ENCODE results near the gene PURA. TPM values are rescaled to one million over a fixed set of nuclear protein-coding genes. Genes with fewer than 3 reads are reported as not detected.

Gene PURA
- total and polyA plus RNA-seq, 4 experiments from 2014 or later: 2.5 to 36.2 (median 18.0) TPM

DNA sequence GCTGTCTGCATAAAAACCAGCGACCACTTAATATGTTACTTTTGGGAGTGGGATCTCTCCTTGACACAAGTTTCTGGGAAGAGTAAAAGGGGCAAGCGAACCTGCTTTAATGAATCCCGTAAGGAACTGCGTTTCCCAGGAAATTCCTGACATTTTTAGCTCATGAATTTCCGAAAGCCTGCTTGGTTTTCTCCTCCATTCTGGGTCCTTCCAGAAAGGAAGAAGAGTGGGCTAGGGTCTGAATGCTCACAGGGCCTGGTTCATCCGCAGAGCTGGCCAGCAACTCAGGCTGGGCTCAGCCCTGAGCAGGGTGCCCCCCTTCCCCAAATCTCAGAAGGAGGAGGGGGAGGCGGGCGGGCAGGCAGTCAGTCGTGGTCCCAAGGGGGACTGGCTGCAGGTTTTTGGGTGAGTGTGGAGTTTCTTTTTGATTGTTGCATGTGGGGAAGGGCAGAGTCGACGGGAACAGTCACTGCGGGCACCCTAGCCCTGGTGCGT lies 1.2 kb upstream of the PURA start:
- CTCF ChIA-PET (ENCODE audit: partially characterized antibody): interaction anchor here (0.9 to 12.7 kb wide), 4 partner anchors 8 to 39 kb away, joined by 3 to 148 read pairs (median 5); no protein-coding TSS in a partner anchor
- DNase-seq: no peak
- Mint-ChIP-seq H3K27ac (peak overlapping the region; percentile 42 to 98 (median 85)), H3K27me3 (no peaks in the 10 kb centered on the region), H3K4me3 (peak overlapping the region; percentile 71 to 100 (median 93)), H3K9me3 (no peaks in the 10 kb centered on the region), H3K36me3 (peaks cover 0 to 13% of the 10 kb centered on the region in 2 donors), H3K4me1 (peaks cover 33 to 80% (median 62%) of the 10 kb centered on the region in 4 donors)
- Histone ChIP-seq H3K27me3 (ENCODE audit: insufficient read depth, low read length) (no peaks in the 10 kb centered on the region), H3K4me1 (ENCODE audit: insufficient read depth, low read length) (peaks cover 74% of the 10 kb centered on the region), H3K36me3 (ENCODE audit: insufficient read depth, low read length) (no peaks in the 10 kb centered on the region), H3K4me3 (ENCODE audit: low read length in 2 of 2) (peak overlapping the region in 1 of 2 donors; percentile 76), H3K27ac (ENCODE audit: low read depth, low read length) (peak overlapping the region; percentile 80), H3K9me3 (ENCODE audit: control insufficient read depth in 1 of 2, low read length in 2 of 2) (no peaks in the 10 kb centered on the region)
- intact Hi-C loops (cut with micrococcal nuclease): loop anchor here (5.0 to 10.0 kb wide), 3 partner anchors 450 to 1778 kb away; partner anchors contain the start of genes APBB3, CDC25C, FAM53C and SIL1
- POLR2A ChIA-PET (ENCODE audit: partially characterized antibody): interaction anchor here (0.6 to 2.7 kb wide), 8 partner anchors 10 to 598 kb away, joined by 3 to 18 read pairs (median 4); partner anchors contain the start of genes IK and NDUFA2

DNA sequence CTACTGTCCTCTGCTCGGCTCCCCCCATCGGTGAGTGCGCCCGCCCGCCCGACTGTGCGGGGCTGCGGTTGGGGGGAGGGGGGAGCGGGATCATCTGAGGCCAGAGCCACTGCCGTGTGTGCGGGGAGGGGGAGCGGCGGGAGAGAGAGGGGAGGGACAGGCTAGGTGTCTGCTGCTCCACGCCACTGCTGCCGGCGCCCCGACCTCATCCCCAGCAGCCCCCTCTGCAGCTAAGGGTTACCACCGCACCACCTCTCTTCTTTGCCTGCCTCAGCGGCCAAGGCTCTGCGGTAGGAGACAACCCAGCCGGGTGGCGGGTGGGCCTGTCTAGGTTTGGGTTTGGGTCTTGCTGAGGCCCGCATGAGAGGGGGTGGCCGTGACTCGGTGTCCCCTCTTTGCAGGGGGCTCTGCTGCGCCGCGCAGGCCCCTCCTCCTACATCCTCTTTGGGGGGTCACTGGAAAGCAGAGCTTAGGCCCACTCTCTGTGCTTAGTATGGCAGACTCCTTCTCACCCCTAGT lies 670 bp upstream of the PURA start:
- no peaks in the 10 kb centered on the region for H3K9me3 ChIP-seq (ENCODE audit: control insufficient read depth in 1 of 2, low read length in 2 of 2)
- peak in 2 of 5 donors; percentile 6 to 65 for DNase-seq
- no peaks in the 10 kb centered on the region for H3K27me3 ChIP-seq (ENCODE audit: insufficient read depth, low read length)
- Mint-ChIP-seq H3K4me3 (peak overlapping the region; percentile 90 to 100 (median 96)), H3K9me3 (no peaks in the 10 kb centered on the region), H3K27ac (peak overlapping the region; percentile 84 to 98 (median 97)), H3K36me3 (peaks cover 0 to 9% of the 10 kb centered on the region in 2 donors), H3K4me1 (peaks cover 38 to 80% (median 66%) of the 10 kb centered on the region in 4 donors), H3K27me3 (no peaks in the 10 kb centered on the region)
- intact Hi-C loops (cut with micrococcal nuclease): loop anchor here (5.0 to 10.0 kb wide), 3 partner anchors 449 to 1778 kb away; partner anchors contain the start of genes APBB3, CDC25C, FAM53C and SIL1
- ChIA-PET CTCF (ENCODE audit: partially characterized antibody) (interaction anchor here (1.3 to 12.7 kb wide), 3 partner anchors 11 to 39 kb away, joined by 3 to 148 read pairs (median 6); no protein-coding TSS in a partner anchor), POLR2A (ENCODE audit: partially characterized antibody) (interaction anchor here (0.6 to 2.7 kb wide), 9 partner anchors 9 to 598 kb away, joined by 3 to 18 read pairs (median 4); partner anchors contain the start of genes ANKHD1, IK and NDUFA2)
- peaks cover 79% of the 10 kb centered on the region for H3K4me1 ChIP-seq (ENCODE audit: insufficient read depth, low read length)
- no peaks in the 10 kb centered on the region for H3K36me3 ChIP-seq (ENCODE audit: insufficient read depth, low read length)
- H3K4me3 ChIP-seq (ENCODE audit: low read length in 2 of 2): peak overlapping the region; percentile 59 to 76
- H3K27ac ChIP-seq (ENCODE audit: low read depth, low read length): peak overlapping the region; percentile 80

DNA sequence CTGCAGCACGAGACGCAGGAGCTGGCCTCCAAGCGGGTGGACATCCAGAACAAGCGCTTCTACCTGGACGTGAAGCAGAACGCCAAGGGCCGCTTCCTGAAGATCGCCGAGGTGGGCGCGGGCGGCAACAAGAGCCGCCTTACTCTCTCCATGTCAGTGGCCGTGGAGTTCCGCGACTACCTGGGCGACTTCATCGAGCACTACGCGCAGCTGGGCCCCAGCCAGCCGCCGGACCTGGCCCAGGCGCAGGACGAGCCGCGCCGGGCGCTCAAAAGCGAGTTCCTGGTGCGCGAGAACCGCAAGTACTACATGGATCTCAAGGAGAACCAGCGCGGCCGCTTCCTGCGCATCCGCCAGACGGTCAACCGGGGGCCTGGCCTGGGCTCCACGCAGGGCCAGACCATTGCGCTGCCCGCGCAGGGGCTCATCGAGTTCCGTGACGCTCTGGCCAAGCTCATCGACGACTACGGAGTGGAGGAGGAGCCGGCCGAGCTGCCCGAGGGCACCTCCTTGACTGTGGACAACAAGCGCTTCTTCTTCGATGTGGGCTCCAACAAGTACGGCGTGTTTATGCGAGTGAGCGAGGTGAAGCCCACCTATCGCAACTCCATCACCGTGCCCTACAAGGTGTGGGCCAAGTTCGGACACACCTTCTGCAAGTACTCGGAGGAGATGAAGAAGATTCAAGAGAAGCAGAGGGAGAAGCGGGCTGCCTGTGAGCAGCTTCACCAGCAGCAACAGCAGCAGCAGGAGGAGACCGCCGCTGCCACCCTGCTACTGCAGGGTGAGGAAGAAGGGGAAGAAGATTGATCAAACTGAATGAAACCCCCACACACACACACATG lies 654 bp downstream of the PURA start:
- DNase-seq: peak; percentile 39 to 56 (median 44)
- Mint-ChIP-seq H3K36me3 (peaks cover 0 to 6% of the 10 kb centered on the region in 2 donors), H3K27me3 (no peaks in the 10 kb centered on the region), H3K4me1 (peaks cover 40 to 73% (median 61%) of the 10 kb centered on the region in 4 donors), H3K9me3 (no peaks in the 10 kb centered on the region), H3K27ac (peak overlapping the region; percentile 85 to 98 (median 94)), H3K4me3 (peak overlapping the region; percentile 94 to 100 (median 96))
- H3K4me3 ChIP-seq (ENCODE audit: low read length in 2 of 2): peak overlapping the region; percentile 76 to 88
- intact Hi-C loops (cut with micrococcal nuclease): loop anchor here (1.0 to 10.0 kb wide), 8 partner anchors 7 to 1780 kb away; partner anchors contain the start of genes ANKHD1, APBB3, CDC25C and CYSTM1
- H3K27ac ChIP-seq (ENCODE audit: low read depth, low read length): peak overlapping the region; percentile 70
- H3K36me3 ChIP-seq (ENCODE audit: insufficient read depth, low read length): no peaks in the 10 kb centered on the region
- CTCF ChIA-PET (ENCODE audit: partially characterized antibody): interaction anchor here (1.1 to 12.7 kb wide), 7 partner anchors 9 to 41 kb away, joined by 4 to 148 read pairs (median 6); no protein-coding TSS in a partner anchor
- H3K27me3 ChIP-seq (ENCODE audit: insufficient read depth, low read length): no peaks in the 10 kb centered on the region
- no peaks in the 10 kb centered on the region for H3K9me3 ChIP-seq (ENCODE audit: control insufficient read depth in 1 of 2, low read length in 2 of 2)
- peaks cover 71% of the 10 kb centered on the region for H3K4me1 ChIP-seq (ENCODE audit: insufficient read depth, low read length)
- POLR2A ChIA-PET (ENCODE audit: partially characterized antibody): interaction anchor here (0.5 to 4.0 kb wide), 13 partner anchors 8 to 1571 kb away, joined by 3 to 33 read pairs (median 4); partner anchors contain the start of genes IK, MATR3, NDUFA2 and PFDN1

DNA sequence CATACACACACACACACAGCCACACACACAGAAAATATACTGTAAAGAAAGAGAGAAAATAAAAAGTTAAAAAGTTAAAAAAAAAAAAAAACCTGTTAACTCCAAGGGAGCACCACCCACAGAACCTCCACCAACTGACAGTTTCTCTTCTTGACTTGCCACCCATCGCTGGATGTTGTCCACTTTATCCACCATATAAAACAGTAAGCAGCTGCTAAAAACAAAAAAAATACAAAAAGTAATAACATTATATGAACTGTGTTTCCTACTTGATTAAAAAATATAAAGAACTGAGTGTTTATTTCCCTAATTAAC lies 1.2 kb downstream of the PURA start:
- H3K9me3 ChIP-seq (ENCODE audit: control insufficient read depth in 1 of 2, low read length in 2 of 2): no peaks in the 10 kb centered on the region
- H3K27me3 ChIP-seq (ENCODE audit: insufficient read depth, low read length): no peaks in the 10 kb centered on the region
- DNase-seq: no peak
- peak overlapping the region; percentile 94 to 100 (median 96) for H3K4me3 Mint-ChIP-seq
- peaks cover 0 to 6% of the 10 kb centered on the region in 2 donors for H3K36me3 Mint-ChIP-seq
- peaks cover 65% of the 10 kb centered on the region for H3K4me1 ChIP-seq (ENCODE audit: insufficient read depth, low read length)
- H3K4me3 ChIP-seq (ENCODE audit: low read length in 2 of 2): peak overlapping the region in 1 of 2 donors; percentile 76
- peak overlapping the region; percentile 70 for H3K27ac ChIP-seq (ENCODE audit: low read depth, low read length)
- intact Hi-C loops (cut with micrococcal nuclease): loop anchor here (1.0 to 10.0 kb wide), 4 partner anchors 8 to 1780 kb away; partner anchors contain the start of genes CDC25C, FAM53C, PAIP2 and SIL1
- H3K27ac Mint-ChIP-seq: peak overlapping the region; percentile 85 to 98 (median 94)
- peaks cover 38 to 72% (median 62%) of the 10 kb centered on the region in 4 donors for H3K4me1 Mint-ChIP-seq
- ChIA-PET POLR2A (ENCODE audit: partially characterized antibody) (interaction anchor here (0.6 to 4.0 kb wide), 10 partner anchors 8 to 1325 kb away, joined by 3 to 33 read pairs (median 6); partner anchors contain the start of genes MATR3 and PFDN1), CTCF (ENCODE audit: partially characterized antibody) (interaction anchor here (0.6 to 12.7 kb wide), 8 partner anchors 10 to 797 kb away, joined by 3 to 148 read pairs (median 4); no protein-coding TSS in a partner anchor)
- H3K36me3 ChIP-seq (ENCODE audit: insufficient read depth, low read length): no peaks in the 10 kb centered on the region
- no peaks in the 10 kb centered on the region for H3K27me3 Mint-ChIP-seq
- H3K9me3 Mint-ChIP-seq: no peaks in the 10 kb centered on the region

DNA sequence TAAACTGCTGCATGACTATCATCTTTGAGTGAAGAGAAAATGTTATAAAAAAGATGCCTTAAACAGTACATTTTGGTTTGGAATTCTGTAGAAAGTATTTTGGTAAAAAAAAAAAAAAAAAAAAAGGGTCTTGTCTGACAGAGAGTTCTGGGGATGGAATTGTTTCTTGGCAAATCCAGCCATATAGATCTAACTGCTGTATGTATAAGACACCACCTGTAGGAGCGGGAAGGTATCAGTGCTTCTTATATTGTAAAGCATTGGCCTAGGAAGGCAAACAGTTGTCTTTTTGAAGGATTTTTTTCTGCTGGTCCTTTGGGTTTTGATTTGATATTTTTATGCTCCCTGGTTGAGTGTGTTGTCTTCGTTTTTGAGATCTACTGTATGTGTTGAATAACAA lies 2.8 kb downstream of the PURA start:
- Histone ChIP-seq H3K4me3 (ENCODE audit: low read length in 2 of 2) (no peak overlapping the region), H3K27me3 (ENCODE audit: insufficient read depth, low read length) (no peaks in the 10 kb centered on the region), H3K27ac (ENCODE audit: low read depth, low read length) (no peak overlapping the region), H3K36me3 (ENCODE audit: insufficient read depth, low read length) (no peaks in the 10 kb centered on the region), H3K4me1 (ENCODE audit: insufficient read depth, low read length) (peaks cover 55% of the 10 kb centered on the region), H3K9me3 (ENCODE audit: control insufficient read depth in 1 of 2, low read length in 2 of 2) (no peaks in the 10 kb centered on the region)
- POLR2A ChIA-PET (ENCODE audit: partially characterized antibody): interaction anchor here (0.5 to 4.0 kb wide), 2 partner anchors 10 to 807 kb away, joined by 3 to 33 read pairs; no protein-coding TSS in a partner anchor
- no peaks in the 10 kb centered on the region for H3K9me3 Mint-ChIP-seq
- intact Hi-C loops (cut with micrococcal nuclease): loop anchor here (2.0 to 10.0 kb wide), 3 partner anchors 44 to 1782 kb away; partner anchors contain the start of genes CDC25C, FAM53C and SIL1
- H3K27ac Mint-ChIP-seq: peak overlapping the region in 3 of 7 donors; percentile 12 to 97 (median 49)
- H3K4me1 Mint-ChIP-seq: peaks cover 41 to 71% (median 63%) of the 10 kb centered on the region in 4 donors
- CTCF ChIA-PET (ENCODE audit: partially characterized antibody): interaction anchor here (1.3 to 12.7 kb wide), 4 partner anchors 8 to 43 kb away, joined by 3 to 148 read pairs (median 6); no protein-coding TSS in a partner anchor
- peaks cover 0 to 6% of the 10 kb centered on the region in 2 donors for H3K36me3 Mint-ChIP-seq
- no peaks in the 10 kb centered on the region for H3K27me3 Mint-ChIP-seq
- H3K4me3 Mint-ChIP-seq: peak overlapping the region in 6 of 8 donors; percentile 2 to 48 (median 24)
- no peak for DNase-seq

DNA sequence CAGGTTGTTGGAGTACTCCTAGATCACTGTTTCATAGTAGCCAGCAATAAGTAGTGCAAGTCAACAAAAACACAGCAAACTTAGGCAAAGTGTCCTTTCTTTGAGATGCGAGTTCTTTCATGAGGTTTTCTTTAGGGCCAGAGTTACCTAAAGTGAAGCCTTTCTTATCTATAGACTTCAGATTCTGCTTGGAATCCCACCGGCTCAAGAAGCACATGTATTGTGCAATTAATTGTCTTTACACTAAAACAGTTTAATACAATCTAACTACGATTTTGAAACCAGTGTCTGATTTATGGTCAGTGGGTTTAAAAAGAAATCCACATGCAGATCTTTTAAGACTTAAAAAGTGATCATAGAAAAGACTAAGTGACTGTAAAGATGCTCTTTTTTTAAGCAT lies 3.6 kb downstream of the PURA start:
- no peaks in the 10 kb centered on the region for H3K27me3 Mint-ChIP-seq
- H3K36me3 ChIP-seq (ENCODE audit: insufficient read depth, low read length): no peaks in the 10 kb centered on the region
- peaks cover 51% of the 10 kb centered on the region for H3K4me1 ChIP-seq (ENCODE audit: insufficient read depth, low read length)
- ChIA-PET POLR2A (ENCODE audit: partially characterized antibody) (interaction anchor here (4.0 kb wide), 1 partner anchor 11 kb away, joined by 33 read pairs; no protein-coding TSS in a partner anchor), CTCF (ENCODE audit: partially characterized antibody) (interaction anchor here (1.3 to 12.7 kb wide), 4 partner anchors 9 to 45 kb away, joined by 3 to 148 read pairs (median 4); no protein-coding TSS in a partner anchor)
- H3K4me3 Mint-ChIP-seq: peak overlapping the region in 4 of 8 donors; percentile 3 to 27 (median 22)
- no peaks in the 10 kb centered on the region for H3K9me3 Mint-ChIP-seq
- no peak overlapping the region for H3K4me3 ChIP-seq (ENCODE audit: low read length in 2 of 2)
- peaks cover 42 to 71% (median 62%) of the 10 kb centered on the region in 4 donors for H3K4me1 Mint-ChIP-seq
- no peaks in the 10 kb centered on the region for H3K9me3 ChIP-seq (ENCODE audit: control insufficient read depth in 1 of 2, low read length in 2 of 2)
- peaks cover 0 to 6% of the 10 kb centered on the region in 2 donors for H3K36me3 Mint-ChIP-seq
- peak overlapping the region in 2 of 7 donors; percentile 24 for H3K27ac Mint-ChIP-seq
- DNase-seq: no peak
- no peaks in the 10 kb centered on the region for H3K27me3 ChIP-seq (ENCODE audit: insufficient read depth, low read length)
- H3K27ac ChIP-seq (ENCODE audit: low read depth, low read length): no peak overlapping the region
- intact Hi-C loops (cut with micrococcal nuclease): loop anchor here (2.0 to 10.0 kb wide), 3 partner anchors 45 to 1783 kb away; partner anchors contain the start of genes CDC25C, FAM53C and SIL1
